HL-60 (cell line): ENCODE data around the gene MGST2.

Source experiments
- DNase-seq, 2 experiments: peaks; one replicate each; pipeline ENCODE4 v3.0.0-alpha.2; 2010 to 2020; ENCODE audit warnings: low read depth in 1 of 2, low spot score in 1 of 2
- H3K27ac ChIP-seq: fragments of 250-450 bp; sonication (Bioruptor Pico); replicated peaks from 2 replicates; pipeline ENCODE4 v1.5.1; 2020; ENCODE audit warnings: mild to moderate bottlenecking, moderate library complexity
- H3K27me3 ChIP-seq: fragments of 250-450 bp; sonication (Bioruptor Pico); 2 replicates; pipeline ENCODE4 v1.5.1; 2021; ENCODE audit warnings: mild to moderate bottlenecking, moderate library complexity; ENCODE audit not compliant: insufficient read depth, poor library complexity, severe bottlenecking
- H3K4me3 ChIP-seq: replicated peaks from 2 replicates; pipeline ENCODE4 v1.5.1; 2011; ENCODE audit warnings: mild to moderate bottlenecking, control low read depth, low read length; ENCODE audit not compliant: insufficient read depth
- CTCF ChIP-seq: IDR thresholded peaks from one replicate; pipeline ENCODE4 v1.5.1; 2011; ENCODE audit warnings: low read length, control low read depth, inconsistent platforms; ENCODE audit not compliant: insufficient read depth
- GABPA ChIP-seq: IDR thresholded peaks from 2 replicates; pipeline ENCODE4 v1.6.1; 2012; ENCODE audit warnings: low read depth
- POLR2AphosphoS5 ChIP-seq: IDR thresholded peaks from 2 replicates; pipeline ENCODE4 v1.6.1; 2012; ENCODE audit warnings: low read depth
- REST ChIP-seq: IDR thresholded peaks from 2 replicates; pipeline ENCODE4 v1.6.1; 2012; ENCODE audit warnings: low read depth; ENCODE audit not compliant: insufficient replicate concordance
- SPI1 ChIP-seq: IDR thresholded peaks from 2 replicates; pipeline ENCODE4 v1.6.1; 2012; ENCODE audit warnings: low read depth, mild to moderate bottlenecking, borderline replicate concordance
- long read RNA-seq: library from polyadenylated mRNA; unstranded; transcript quantifications from one replicate; pipeline ENCODE4 v2.0.0, GENCODE V29; 2020

The MGST2 gene
- long read RNA-seq, transcript MGST2-201 (5 exons, 801 nt) = major isoform, 8 of 19 reads
- long read RNA-seq, partial matches to known transcripts = 0 of 19 reads
- long read RNA-seq, other reads (novel, unspliced or antisense) = 8 of 19 reads

GRCh38 chr4:139665690-139666529 lies at the start of gene MGST2:
MGST2 (plus strand) TSS chr4:139665819; CDS start chr4:139666020, 201 bp downstream.
- peak; percentile 69 to 84 for DNase-seq
- TF ChIP-seq POLR2AphosphoS5 (peak; percentile 78; the same call in 1 of the 2 replicates), REST (peak; percentile 69), CTCF (no peak), SPI1 (no peak), GABPA (peak; percentile 49; the same call in 1 of the 2 replicates)

GRCh38 chr4:139617702-139618490 lies 47.7 kb upstream of the MGST2 start:
- TF ChIP-seq GABPA (no peak), REST (no peak), POLR2AphosphoS5 (no peak), CTCF (no peak), SPI1 (no peak)
- no peak overlapping the region for H3K27ac ChIP-seq
- no peak overlapping the region for H3K4me3 ChIP-seq
- no peaks in the 10 kb centered on the region for H3K27me3 ChIP-seq
- no peak for DNase-seq

More at GRCh38 chr4:139665690-139666529, at the start of gene MGST2:
- Histone ChIP-seq H3K4me3 (peak within 1 kb of the TSS; percentile 49), H3K27me3 (no peaks in the 10 kb centered on the region), H3K27ac (peak within 1 kb of the TSS; percentile 92)

DNA sequence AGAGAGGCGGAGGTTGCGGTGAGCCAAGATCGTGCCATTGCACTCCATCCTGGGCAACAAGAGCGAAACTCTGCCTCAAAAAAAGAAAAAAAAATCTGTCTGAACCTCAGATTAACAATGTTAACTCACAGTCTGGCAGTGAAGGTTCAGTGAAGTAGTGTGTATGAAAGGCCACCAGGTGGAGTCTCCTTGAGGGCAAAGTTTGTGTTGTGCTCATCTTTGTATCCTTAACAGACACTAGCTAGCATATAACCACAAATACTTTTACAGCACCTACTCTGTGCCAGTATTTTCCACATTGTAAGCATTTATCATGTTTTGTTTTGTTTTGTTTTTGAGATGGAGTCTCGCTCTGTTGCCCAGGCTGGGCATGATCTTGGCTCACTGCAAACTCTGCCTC lies 46.0 kb upstream of the MGST2 start:
- TF ChIP-seq CTCF = peak; percentile 38
- no peak for TF ChIP-seq POLR2AphosphoS5
- H3K27me3 ChIP-seq = no peaks in the 10 kb centered on the region

More for the DNA sequence above, 46.0 kb upstream of the MGST2 start:
- Histone ChIP-seq H3K27ac (no peak overlapping the region), H3K4me3 (no peak overlapping the region)
- DNase-seq = peak in 1 of 2 experiments; percentile 17
